Endometrium (tissue), 2 donors: ENCODE data around the gene C1orf21.
"Not testable (repeated sequence)": the region's sequence is repeated elsewhere in the genome, so short reads cannot be mapped to it uniquely, and the experiment has no call there.

Experiments
- FAIRE-seq: peaks from 2 replicates; lab custom pipeline; 2012; peaks lifted over from hg19 to GRCh38; lab: Jason Lieb, UNC
- donor health status: control.
- donor health status: control.

C1orf21 gene

GRCh38 chr1:184598403-184599193, 211.8 kb downstream of the C1orf21 start:
- FAIRE-seq: no peak

GRCh38 chr1:184604152-184604900, 217.5 kb downstream of the C1orf21 start:
- FAIRE-seq: no peak

- no peak for FAIRE-seq
These were observed 219.1 kb downstream of the C1orf21 start for GRCh38 chr1:184605941-184606340.

- FAIRE-seq: no peak
These were observed 220.0 kb downstream of the C1orf21 start for GRCh38 chr1:184606786-184607185.

GRCh38 chr1:184608581-184608980, 221.8 kb downstream of the C1orf21 start:
- FAIRE-seq: no peak

- no peak for FAIRE-seq
These were observed 222.2 kb downstream of the C1orf21 start for GRCh38 chr1:184608990-184609389.

GRCh38 chr1:184610876-184611595, 224.2 kb downstream of the C1orf21 start:
- no peak for FAIRE-seq

GRCh38 chr1:184612229-184612628, 225.4 kb downstream of the C1orf21 start:
- not testable (repeated sequence) for FAIRE-seq

- no peak for FAIRE-seq
These were observed 227.8 kb downstream of the C1orf21 start for GRCh38 chr1:184614667-184615066.

- FAIRE-seq: no peak
These were observed 228.5 kb downstream of the C1orf21 start for GRCh38 chr1:184615301-184615700.

- no peak for FAIRE-seq
These were observed 229.7 kb downstream of the C1orf21 start for GRCh38 chr1:184616504-184616903.

GRCh38 chr1:184617433-184618029, 230.7 kb downstream of the C1orf21 start:
- FAIRE-seq: no peak

GRCh38 chr1:184618851-184619250, 232.0 kb downstream of the C1orf21 start:
- FAIRE-seq: no peak

GRCh38 chr1:184620469-184620868, 233.6 kb downstream of the C1orf21 start:
- no peak for FAIRE-seq

GRCh38 chr1:184621260-184621659, 234.4 kb downstream of the C1orf21 start:
- FAIRE-seq: peak; percentile 91

GRCh38 chr1:184622136-184622823, 235.5 kb downstream of the C1orf21 start:
- peak; percentile 77 for FAIRE-seq

GRCh38 chr1:184623404-184623803, 236.6 kb downstream of the C1orf21 start:
- no peak for FAIRE-seq

GRCh38 chr1:184624051-184624450, 237.2 kb downstream of the C1orf21 start:
- FAIRE-seq: no peak

GRCh38 chr1:184624626-184625025, 237.8 kb downstream of the C1orf21 start:
- no peak for FAIRE-seq

GRCh38 chr1:184625271-184625670, 238.4 kb downstream of the C1orf21 start:
- FAIRE-seq: no peak

GRCh38 chr1:184626076-184627006, 239.5 kb downstream of the C1orf21 start:
- no peak for FAIRE-seq
